ENCODE results near the gene SH3GL1.
A peak's percentile ranks its signal among the peaks of the same experiment; 100 is the strongest.
"Not testable (repeated sequence)": the region's sequence is repeated elsewhere in the genome, so short reads cannot be mapped to it uniquely, and the experiment has no call there.

Gene SH3GL1

GRCh38 chr19:4363571-4364304, 36.6 kb downstream of the SH3GL1 start:
- DNase-seq (ENCODE audit: low read depth in 1 of 2, low spot score in 1 of 2) = no peak

GRCh38 chr19:4362831-4363545, 37.4 kb downstream of the SH3GL1 start:
- DNase-seq (ENCODE audit: low read depth in 1 of 2, low spot score in 1 of 2) = no peak

GRCh38 chr19:4362101-4362828, 38.1 kb downstream of the SH3GL1 start:
- no peak for DNase-seq (ENCODE audit: low read depth in 1 of 2, low spot score in 1 of 2)

GRCh38 chr19:4361152-4362046, 38.9 kb downstream of the SH3GL1 start:
- no peak for DNase-seq (ENCODE audit: low read depth in 1 of 2, low spot score in 1 of 2)

GRCh38 chr19:4360641-4361151, 39.7 kb downstream of the SH3GL1 start:
- DNase-seq (ENCODE audit: low read depth in 1 of 2, low spot score in 1 of 2) = no peak

GRCh38 chr19:4360081-4360569, 40.2 kb downstream of the SH3GL1 start:
- DNase-seq (ENCODE audit: low read depth in 1 of 2, low spot score in 1 of 2) = no peak

- DNase-seq (ENCODE audit: low read depth in 1 of 2, low spot score in 1 of 2) = no peak
These were observed 40.7 kb downstream of the SH3GL1 start for GRCh38 chr19:4359627-4360000.

GRCh38 chr19:4358709-4359626, 41.4 kb downstream of the SH3GL1 start:
- DNase-seq (ENCODE audit: low read depth in 1 of 2, low spot score in 1 of 2) = no peak

GRCh38 chr19:4357921-4358326, 42.4 kb downstream of the SH3GL1 start:
- no peak for DNase-seq (ENCODE audit: low read depth in 1 of 2, low spot score in 1 of 2)

GRCh38 chr19:4357095-4357797, 43.1 kb downstream of the SH3GL1 start:
- DNase-seq (ENCODE audit: low read depth in 1 of 2, low spot score in 1 of 2) = no peak

- DNase-seq (ENCODE audit: low read depth in 1 of 2, low spot score in 1 of 2) = no peak
These were observed 45.5 kb downstream of the SH3GL1 start for GRCh38 chr19:4354897-4355296.

- no peak for DNase-seq (ENCODE audit: low read depth in 1 of 2, low spot score in 1 of 2)
These were observed 46.1 kb downstream of the SH3GL1 start for GRCh38 chr19:4354282-4354681.

- DNase-seq (ENCODE audit: low read depth in 1 of 2, low spot score in 1 of 2) = peak; percentile 35 to 47
These were observed 47.6 kb downstream of the SH3GL1 start for GRCh38 chr19:4352701-4353121.

GRCh38 chr19:4350726-4351125, 49.6 kb downstream of the SH3GL1 start:
- DNase-seq (ENCODE audit: low read depth in 1 of 2, low spot score in 1 of 2) = no peak

- no peak for DNase-seq (ENCODE audit: low read depth in 1 of 2, low spot score in 1 of 2)
These were observed 50.2 kb downstream of the SH3GL1 start for GRCh38 chr19:4350111-4350510.

GRCh38 chr19:4349225-4349624, 51.1 kb downstream of the SH3GL1 start:
- DNase-seq (ENCODE audit: low read depth in 1 of 2, low spot score in 1 of 2) = not testable (repeated sequence)

GRCh38 chr19:4347521-4347920, 52.8 kb downstream of the SH3GL1 start:
- DNase-seq (ENCODE audit: low read depth in 1 of 2, low spot score in 1 of 2) = no peak

- DNase-seq (ENCODE audit: low read depth in 1 of 2, low spot score in 1 of 2) = no peak
These were observed 54.3 kb downstream of the SH3GL1 start for GRCh38 chr19:4346020-4346383.
